MM.1S (cell line): ENCODE results near the gene COBLL1.

Experiments
- DNase-seq: peaks from one replicate; pipeline ENCODE4 v3.0.0-alpha.2; 2015
- H2AFZ ChIP-seq: fragments of 300-600 bp; sonication (generic); 2 replicates; pipeline ENCODE4 v1.6.0; 2016; ENCODE audit warnings: antibody characterized with exemption, low read length
- H3F3A ChIP-seq: fragments of 300-600 bp; sonication (generic); 2 replicates; pipeline ENCODE4 v1.6.1; 2016; ENCODE audit warnings: mild to moderate bottlenecking, antibody characterized with exemption, low read length, moderate library complexity, mixed read lengths; ENCODE audit not compliant: insufficient read depth
- H3K27ac ChIP-seq: fragments of 300-600 bp; sonication (generic); 2 replicates; pipeline ENCODE4 v1.5.1; 2016; ENCODE audit warnings: mild to moderate bottlenecking, low read length
- H3K27me3 ChIP-seq: fragments of 300-600 bp; sonication (generic); replicated peaks from 2 replicates; pipeline ENCODE4 v1.6.0; 2016; ENCODE audit warnings: low read length; ENCODE audit not compliant: insufficient read depth
- H3K36me3 ChIP-seq: fragments of 300-600 bp; sonication (generic); replicated peaks from 2 replicates; pipeline ENCODE4 v1.6.1; 2016; ENCODE audit warnings: mild to moderate bottlenecking, low read length, mixed read lengths; ENCODE audit not compliant: insufficient read depth
- H3K4me1 ChIP-seq: fragments of 300-600 bp; sonication (generic); 2 replicates; pipeline ENCODE4 v1.6.1; 2016; ENCODE audit warnings: low read length, mixed read lengths
- H3K4me2 ChIP-seq: fragments of 300-600 bp; sonication (generic); 2 replicates; pipeline ENCODE4 v1.6.0; 2016; ENCODE audit warnings: low read depth, low read length
- H3K4me3 ChIP-seq: fragments of 300-600 bp; sonication (generic); 2 replicates; pipeline ENCODE4 v1.5.1; 2016; ENCODE audit warnings: low read length, mixed read lengths
- H3K79me2 ChIP-seq: fragments of 300-600 bp; sonication (generic); 2 replicates; pipeline ENCODE4 v1.6.1; 2016; ENCODE audit warnings: mixed run types, low read length, mixed read lengths
- H3K9ac ChIP-seq: fragments of 300-600 bp; sonication (generic); 2 replicates; pipeline ENCODE4 v1.6.1; 2016; ENCODE audit warnings: low read length, mixed read lengths
- H3K9me2 ChIP-seq: fragments of 300-600 bp; sonication (generic); replicated peaks from 2 replicates; pipeline ENCODE4 v1.6.1; 2016; ENCODE audit warnings: mild to moderate bottlenecking, low read length, mixed read lengths; ENCODE audit not compliant: insufficient read depth
- H3K9me3 ChIP-seq: fragments of 300-600 bp; sonication (generic); replicated peaks from 2 replicates; pipeline ENCODE4 v1.6.1; 2016; ENCODE audit warnings: mild to moderate bottlenecking, low read length, mixed read lengths; ENCODE audit not compliant: insufficient read depth
- H4K20me1 ChIP-seq: fragments of 300-600 bp; sonication (generic); 2 replicates; pipeline ENCODE4 v1.6.1; 2016; ENCODE audit warnings: mild to moderate bottlenecking, low read length, moderate library complexity, mixed read lengths; ENCODE audit not compliant: insufficient read depth
- CTCF ChIP-seq: fragments of 300-600 bp; sonication (generic); IDR thresholded peaks from 2 replicates; pipeline ENCODE4 v1.5.1; 2016; ENCODE audit warnings: antibody characterized with exemption, low read length, mixed read lengths
- EZH2 ChIP-seq: fragments of 300-600 bp; sonication (generic); optimal IDR thresholded peaks from 2 replicates; pipeline ENCODE3; 2017; ENCODE audit warnings: low read depth, mild to moderate bottlenecking, antibody characterized with exemption, low read length, mixed read lengths
- EZH2phosphoT487 ChIP-seq: fragments of 300-600 bp; sonication (generic); IDR thresholded peaks from 2 replicates; pipeline ENCODE4 v1.6.1; 2018; ENCODE audit warnings: antibody characterized with exemption, low read length

COBLL1 gene

GRCh38 chr2:164840930-164841718, 499 bp downstream of the COBLL1 start:
- peaks cover 36% of the 10 kb centered on the region for H3K79me2 ChIP-seq
- H3K27me3 ChIP-seq: no peaks in the 10 kb centered on the region
- peak overlapping the region; percentile 96 for H3K4me3 ChIP-seq
- H3K9ac ChIP-seq: peak overlapping the region; percentile 91
- TF ChIP-seq EZH2: no peak
- peak; percentile 25 for TF ChIP-seq CTCF
- H3K27ac ChIP-seq: peak overlapping the region; percentile 78
- 0 out of 2 replicates have a peak, but pooled peaks cover 3% of the 10 kb centered on the region for H3K4me1 ChIP-seq
- no peaks in the 10 kb centered on the region for H3K9me3 ChIP-seq
- peak; percentile 88 for DNase-seq
- H3K4me2 ChIP-seq: peak overlapping the region; percentile 86
- H2AFZ ChIP-seq: peak overlapping the region; percentile 90
- no peaks in the 10 kb centered on the region for H3K9me2 ChIP-seq
- no peaks in the 10 kb centered on the region for H3K36me3 ChIP-seq
- H4K20me1 ChIP-seq: no peaks in the 10 kb centered on the region
- peaks cover 25% of the 10 kb centered on the region for H3F3A ChIP-seq

GRCh38 chr2:164840458-164840929, 1.1 kb downstream of the COBLL1 start:
- Histone ChIP-seq H3K4me2 (peak overlapping the region; percentile 86), H3K9me2 (no peaks in the 10 kb centered on the region), H3K79me2 (peaks cover 41% of the 10 kb centered on the region), H3K36me3 (no peaks in the 10 kb centered on the region), H3K9me3 (no peaks in the 10 kb centered on the region), H2AFZ (peak overlapping the region; percentile 90), H3F3A (peaks cover 25% of the 10 kb centered on the region), H3K4me3 (peak overlapping the region; percentile 96), H3K4me1 (0 out of 2 replicates have a peak, but pooled peaks cover 4% of the 10 kb centered on the region), H3K9ac (peak overlapping the region; percentile 91), H3K27ac (peak overlapping the region; percentile 78), H4K20me1 (no peaks in the 10 kb centered on the region), H3K27me3 (no peaks in the 10 kb centered on the region)
- peak; percentile 68 for DNase-seq
- TF ChIP-seq EZH2 (no peak), EZH2phosphoT487 (no peak), CTCF (no peak)

GRCh38 chr2:164839914-164840457, 1.6 kb downstream of the COBLL1 start:
- Histone ChIP-seq H3K79me2 (peaks cover 46% of the 10 kb centered on the region), H3K27ac (peak overlapping the region; percentile 78; the same call in 1 of the 2 replicates), H3K4me2 (peak overlapping the region; percentile 86), H4K20me1 (no peaks in the 10 kb centered on the region), H3K9me3 (no peaks in the 10 kb centered on the region), H3K36me3 (no peaks in the 10 kb centered on the region), H3K9ac (peak overlapping the region; percentile 91; the same call in 1 of the 2 replicates), H3F3A (peaks cover 25% of the 10 kb centered on the region), H3K4me3 (peak overlapping the region; percentile 96), H3K4me1 (peaks cover 9% of the 10 kb centered on the region), H2AFZ (peak overlapping the region; percentile 90; the same call in 1 of the 2 replicates), H3K27me3 (no peaks in the 10 kb centered on the region), H3K9me2 (no peaks in the 10 kb centered on the region)
- TF ChIP-seq EZH2 (no peak), EZH2phosphoT487 (no peak)
- DNase-seq: no peak
